Right ventricle myocardium inferior (tissue), 1 donor: ENCODE measurements around the gene LYSMD1. TPM values are rescaled to one million over a fixed set of nuclear protein-coding genes. Genes with fewer than 3 reads are reported as not detected.

ENCODE experiments used
- ATAC-seq: fragments of 200-7000 bp; cut with Tn5 transposase; one replicate; pipeline ENCODE4 v1.9.1; 2020; ENCODE audit warnings: mild to moderate bottlenecking, moderate library complexity
- DNase-seq: peaks from one replicate; pipeline ENCODE4 v3.0.0; 2021; ENCODE audit errors: missing footprints
- intact Hi-C: fragments of 100-400 bp; cut with DNase I; formaldehyde crosslinking; loops from one replicate; pipeline ENCODE4 v1.11.0; 2022
- total RNA-seq: library from RNA; stranded (reverse); fragmentation: NEBNext Ultra II Directional; extraction: Animal tissue kit (Norgen Biotek cat#: 25700); gene quantifications from one replicate; pipeline ENCODE4 v1.2.1, GENCODE V29; 2021
- donor health status: DM: no; HTN: yes; CAD: no; lungs with severe emphysema.

Gene LYSMD1
- total RNA-seq, 1 donor from 2014 or later = 12.3 TPM

- intact Hi-C loops = no loop called here
- DNase-seq = no peak
- ATAC-seq = no peak
Observed at GRCh38 chr1:151187205-151187604, 21.5 kb upstream of the LYSMD1 start.

GRCh38 chr1:151184211-151184610, 18.5 kb upstream of the LYSMD1 start:
- DNase-seq (no peak), ATAC-seq (no peak)
- intact Hi-C loops = no loop called here

DNA sequence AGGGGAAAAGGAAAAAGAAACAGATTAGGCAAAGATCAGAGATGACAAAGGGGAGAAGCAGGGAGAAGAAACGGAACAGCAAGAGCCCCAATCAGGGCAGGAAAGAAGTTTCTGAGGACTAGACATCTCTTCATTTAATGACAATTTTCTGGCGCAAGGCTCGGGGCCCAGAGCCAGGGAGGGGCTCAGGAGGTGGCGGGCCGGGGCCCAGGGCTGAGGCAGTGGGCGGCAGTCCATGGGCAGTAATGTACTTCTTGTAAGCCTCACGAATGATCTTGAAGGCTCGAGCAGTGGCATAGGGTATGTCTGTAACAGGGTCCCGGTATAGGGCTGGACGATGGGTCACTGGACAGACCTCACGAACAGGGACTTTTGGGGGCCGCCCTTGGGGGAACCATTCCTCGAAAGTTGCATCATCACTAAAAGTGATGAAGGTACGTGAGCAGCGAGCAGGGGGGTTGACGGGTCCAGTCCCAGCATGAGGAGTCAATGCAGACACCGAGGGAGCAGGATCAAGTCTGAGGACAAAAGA, 10.9 kb upstream of the LYSMD1 start:
- no peak for ATAC-seq

DNA sequence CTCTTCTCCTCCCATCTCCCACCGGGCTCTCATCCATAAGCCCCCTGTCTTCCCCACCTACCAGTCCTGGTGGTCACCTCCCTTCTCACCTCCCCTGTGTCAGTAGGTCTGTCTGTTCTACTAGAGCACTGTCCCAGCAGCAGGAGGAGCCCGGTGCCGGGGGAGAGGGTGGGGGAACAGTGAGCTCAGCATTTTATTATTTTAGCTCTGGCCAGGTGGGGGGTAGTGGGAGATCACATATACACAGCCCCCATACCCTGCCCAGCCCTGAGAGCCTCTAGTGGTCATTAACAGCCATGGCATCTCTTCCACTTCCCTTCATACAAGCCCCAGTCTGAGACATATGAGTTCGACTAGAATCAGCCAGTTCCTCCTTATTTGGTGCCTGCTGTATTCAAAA, 10.2 kb upstream of the LYSMD1 start, which contains the start of gene TMOD4:
TMOD4 (minus strand) TSS at position 119 of the 400 bp plus-strand sequence. CDS start 1,106 bp downstream, outside the sequence.
- intact Hi-C loops = no loop called here
- DNase-seq = no peak
- peak; percentile 48 for ATAC-seq

More for the DNA sequence above, 10.9 kb upstream of the LYSMD1 start:
- no peak for DNase-seq
- intact Hi-C loops = no loop called here

DNA sequence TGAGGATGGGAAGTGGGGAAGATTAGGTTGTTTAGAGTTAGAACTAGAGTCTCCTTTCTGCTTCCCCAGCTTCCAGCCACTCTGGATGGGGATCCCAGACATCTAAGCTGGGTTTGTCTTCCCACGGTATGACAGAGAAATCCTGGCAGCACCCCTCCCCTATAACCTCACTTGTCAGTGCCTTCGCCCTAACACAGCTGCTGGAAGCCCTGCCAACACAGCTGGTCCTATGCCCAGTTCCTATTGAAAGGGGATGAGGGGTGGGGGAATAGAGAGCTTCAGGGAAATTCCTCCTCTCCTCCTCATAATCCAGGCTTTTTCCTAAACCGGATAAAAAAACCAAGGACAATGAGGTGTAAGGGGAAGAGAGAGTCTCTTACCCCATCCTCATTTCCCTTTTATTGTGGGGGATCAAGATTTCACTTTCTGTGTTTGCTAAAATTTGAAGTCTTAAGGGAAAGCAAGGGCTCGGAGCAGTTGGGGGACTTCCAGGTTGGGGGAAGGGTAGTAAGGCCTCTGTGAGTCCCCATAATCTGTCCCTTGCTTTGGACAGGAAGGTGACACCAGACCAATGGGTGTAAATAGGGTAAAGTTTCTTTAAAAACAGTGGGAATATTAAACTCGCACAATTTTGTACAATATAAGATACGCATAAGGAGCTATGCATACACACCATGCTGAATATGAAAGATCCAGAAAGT, 9.5 kb upstream of the LYSMD1 start:
- intact Hi-C loops = no loop called here
- no peak for DNase-seq
- ATAC-seq = peak; percentile 49

DNA sequence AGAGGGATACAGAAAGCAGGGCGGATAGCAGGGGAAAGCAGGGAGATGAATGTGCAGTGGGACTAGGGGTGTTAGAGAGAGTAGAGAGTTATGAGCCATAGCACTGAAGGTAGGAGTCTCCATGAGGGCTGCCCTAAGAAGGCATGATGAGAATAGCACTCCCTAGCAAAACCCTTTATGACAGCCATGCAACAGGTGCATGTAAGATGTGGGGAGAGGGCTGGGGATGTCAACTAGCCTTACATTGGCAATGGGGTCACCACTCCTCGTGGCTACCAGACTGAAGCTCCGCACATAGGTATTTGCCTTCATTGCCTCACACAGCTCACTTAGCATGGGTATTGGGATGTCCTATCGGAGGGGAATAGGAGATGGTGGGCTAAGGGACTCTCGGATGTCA, 5.5 kb upstream of the LYSMD1 start:
- DNase-seq (no peak), ATAC-seq (no peak)
- intact Hi-C loops = no loop called here

GRCh38 chr1:151167116-151167515, 1.4 kb upstream of the LYSMD1 start:
- no peak for DNase-seq
- no peak for ATAC-seq
- intact Hi-C loops = no loop called here

DNA sequence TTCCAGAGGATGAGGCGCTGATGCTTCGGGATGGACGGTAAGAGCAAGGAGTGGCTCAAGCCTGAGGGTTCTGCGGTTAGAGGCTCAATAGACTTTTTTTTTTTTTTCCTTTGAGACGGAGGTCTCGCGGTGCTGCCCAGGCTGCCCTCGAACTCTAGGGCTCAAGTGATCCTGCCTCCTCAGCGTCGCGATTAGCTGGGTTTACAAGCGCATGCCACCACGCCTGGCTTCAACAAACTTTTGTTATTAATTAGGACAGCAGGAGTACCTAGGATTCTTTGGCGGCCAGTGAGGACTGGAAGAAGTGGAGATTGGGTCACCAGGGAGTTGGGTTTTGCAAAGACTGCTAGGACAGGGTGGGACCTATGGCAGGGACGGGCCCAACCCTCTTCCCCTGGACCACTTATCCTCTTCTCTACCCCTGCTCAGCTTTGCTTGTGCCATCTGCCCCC, 829 bp upstream of the LYSMD1 start:
- ATAC-seq (no peak), DNase-seq (no peak)
- intact Hi-C loops = no loop called here

DNA sequence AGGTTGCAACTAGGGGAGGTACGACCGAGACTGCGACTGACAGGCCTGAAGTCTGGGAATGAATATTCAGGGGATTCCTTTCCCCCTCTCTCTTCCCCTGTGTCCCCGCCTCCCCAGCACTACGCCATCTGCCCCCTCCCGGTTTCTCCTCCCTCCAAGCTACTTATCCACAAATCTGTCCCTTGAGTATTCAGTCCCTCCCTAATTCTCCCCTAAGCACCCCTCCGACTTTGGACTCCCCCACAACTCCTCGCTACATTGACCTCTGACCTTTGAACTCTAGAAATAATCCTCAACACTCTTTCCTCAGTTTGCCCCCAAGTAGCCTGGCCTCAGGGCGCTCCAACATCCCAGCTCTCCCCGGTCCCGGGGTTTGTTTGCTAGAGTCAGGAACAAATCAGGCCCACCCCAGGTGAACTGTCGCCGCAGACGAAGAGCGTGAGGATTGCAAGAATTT, 393 bp downstream of the LYSMD1 start:
- ATAC-seq (peak; percentile 74), DNase-seq (no peak)
- intact Hi-C loops = loop anchor here (1.0 kb wide), 1 partner anchor 19 kb away; the partner anchor contains the start of gene SEMA6C

DNA sequence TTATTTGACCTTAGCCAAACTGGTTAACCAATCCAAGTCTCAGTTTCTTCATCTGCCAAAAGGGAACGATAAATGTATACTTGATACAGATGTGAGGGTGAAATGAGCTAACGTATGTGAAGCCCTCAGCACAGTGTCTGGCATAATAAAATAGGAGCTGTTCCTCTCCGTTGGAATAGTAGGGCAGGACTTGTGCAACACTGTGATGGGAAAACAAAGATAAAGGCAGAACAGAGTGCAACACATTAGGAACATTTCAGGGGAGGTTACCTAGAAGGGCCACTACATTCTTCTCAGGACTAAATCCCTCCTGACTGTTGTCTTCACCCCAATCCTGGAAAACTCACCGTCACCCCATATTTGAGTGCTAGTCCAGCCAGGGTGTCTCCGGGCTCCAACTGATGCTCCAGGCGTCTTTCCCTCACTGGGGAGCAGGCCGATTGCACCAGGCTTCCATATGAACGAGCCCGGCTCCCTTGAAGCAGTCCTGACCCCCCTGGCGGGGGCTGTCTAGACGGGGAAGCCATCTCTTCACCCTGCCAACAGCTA, 896 bp downstream of the LYSMD1 start:
- ATAC-seq = peak; percentile 27
- intact Hi-C loops = loop anchor here (1.0 kb wide), 1 partner anchor 19 kb away; the partner anchor contains the start of gene SEMA6C
- DNase-seq = peak; percentile 71

DNA sequence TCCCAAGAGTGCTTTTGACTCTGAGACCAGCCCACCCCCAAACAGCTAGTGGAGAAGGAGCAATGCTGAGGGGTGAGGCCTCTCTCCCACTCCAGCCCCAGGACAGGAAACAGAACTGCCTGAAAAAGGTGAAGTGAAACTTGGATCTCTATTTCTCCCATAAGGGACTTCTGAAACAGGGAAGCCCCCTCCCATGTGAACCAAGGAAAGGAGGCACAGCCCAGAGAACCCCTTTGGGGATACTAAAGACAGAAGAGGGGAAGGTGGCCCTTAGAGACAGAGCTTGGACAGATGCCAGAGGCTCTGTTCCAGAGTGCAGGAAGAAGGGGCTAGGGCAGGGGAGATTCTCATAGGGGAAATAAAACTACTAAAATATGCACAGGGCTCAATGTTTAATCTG, 6.3 kb downstream of the LYSMD1 start:
- DNase-seq (no peak), ATAC-seq (no peak)
- intact Hi-C loops = no loop called here

DNA sequence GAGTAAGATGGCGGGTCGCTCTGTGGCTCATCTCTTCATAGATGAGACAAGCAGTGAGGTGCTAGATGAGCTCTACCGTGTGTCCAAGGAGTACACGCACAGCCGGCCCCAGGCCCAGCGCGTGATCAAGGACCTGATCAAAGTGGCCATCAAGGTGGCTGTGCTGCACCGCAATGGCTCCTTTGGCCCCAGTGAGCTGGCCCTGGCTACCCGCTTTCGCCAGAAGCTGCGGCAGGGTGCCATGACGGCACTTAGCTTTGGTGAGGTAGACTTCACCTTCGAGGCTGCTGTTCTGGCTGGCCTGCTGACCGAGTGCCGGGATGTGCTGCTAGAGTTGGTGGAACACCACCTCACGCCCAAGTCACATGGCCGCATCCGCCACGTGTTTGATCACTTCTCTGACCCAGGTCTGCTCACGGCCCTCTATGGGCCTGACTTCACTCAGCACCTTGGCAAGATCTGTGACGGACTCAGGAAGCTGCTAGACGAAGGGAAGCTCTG, 6.9 kb downstream of the LYSMD1 start:
- DNase-seq (no peak), ATAC-seq (no peak)
- intact Hi-C loops = no loop called here

DNA sequence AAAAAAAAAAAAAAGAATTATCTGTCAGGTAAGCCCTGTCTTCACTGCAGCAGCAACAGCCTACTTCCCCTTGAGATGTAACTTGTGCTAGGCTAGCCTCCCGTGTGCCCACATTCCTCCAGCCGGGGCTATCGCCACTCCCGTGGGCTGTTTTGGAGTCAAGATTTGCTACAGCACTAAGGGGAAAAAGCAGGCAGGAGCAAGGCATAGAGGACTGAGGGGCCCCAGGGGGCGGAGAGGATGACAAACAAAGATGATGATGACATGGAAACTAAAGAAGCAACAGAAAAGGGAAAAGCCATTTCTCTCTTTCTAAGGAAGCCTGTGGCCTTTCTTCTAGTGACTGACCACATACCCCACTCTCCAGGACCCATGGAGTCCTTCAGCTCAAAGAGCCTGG, 7.4 kb downstream of the LYSMD1 start:
- ATAC-seq = no peak

DNA sequence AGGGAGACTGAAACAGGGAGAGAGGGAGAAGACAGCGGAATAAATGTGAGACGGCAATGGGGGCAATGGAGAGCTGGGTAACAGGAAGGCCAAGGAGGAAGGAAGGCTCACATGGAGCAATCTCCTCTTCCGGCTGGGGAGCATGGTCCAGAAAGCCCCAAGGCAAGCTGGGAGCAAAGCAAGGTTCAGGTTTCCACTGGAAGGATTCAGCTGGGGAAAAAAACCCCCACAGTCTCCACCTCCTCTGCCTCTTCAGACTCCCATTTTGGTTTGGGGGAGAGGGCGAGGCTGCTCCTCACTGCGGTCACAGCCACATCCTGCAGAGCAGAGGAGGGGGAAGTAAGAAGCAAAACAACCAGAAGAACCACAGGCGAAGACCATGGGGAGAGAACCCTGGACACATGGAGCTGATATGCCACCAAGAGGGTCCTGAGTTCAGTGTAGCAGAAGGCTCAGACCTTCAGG, 8.6 kb downstream of the LYSMD1 start:
- DNase-seq (no peak), ATAC-seq (peak; percentile 49)
- intact Hi-C loops = loop anchor here (2.0 kb wide), 1 partner anchor 56 kb away; no protein-coding TSS in a partner anchor

More for the DNA sequence above, 7.4 kb downstream of the LYSMD1 start:
- intact Hi-C loops = no loop called here
- no peak for DNase-seq

DNA sequence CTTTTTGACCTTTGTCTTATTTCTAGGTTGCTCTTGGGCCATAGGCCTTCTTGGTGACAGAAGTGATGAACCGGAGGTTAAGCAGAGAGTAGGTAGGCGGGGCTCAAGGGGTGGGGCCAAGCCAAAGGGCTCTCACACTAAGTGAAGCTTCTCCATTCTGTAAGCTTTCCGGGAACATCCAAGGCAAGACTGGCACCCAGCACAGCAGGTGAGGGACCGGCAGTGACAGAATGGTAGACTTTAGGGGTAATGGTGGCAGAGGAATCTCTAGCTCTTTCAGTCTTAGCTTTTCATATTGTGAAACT, 9.2 kb downstream of the LYSMD1 start, which contains the start of gene TNFAIP8L2:
TNFAIP8L2 (plus strand) TSS at position 135 of the 305 bp plus-strand sequence. CDS start 2,049 bp downstream, outside the sequence.
- DNase-seq (peak; percentile 85), ATAC-seq (peak; percentile 70)
- intact Hi-C loops = loop anchor here (2.0 kb wide), 1 partner anchor 56 kb away; no protein-coding TSS in a partner anchor

- DNase-seq (no peak), ATAC-seq (no peak)
- intact Hi-C loops = loop anchor here (5.0 to 10.0 kb wide), 2 partner anchors 125 to 273 kb away; partner anchors contain the start of gene ARNT
Observed at GRCh38 chr1:151147665-151148064, 18.0 kb downstream of the LYSMD1 start.

- ATAC-seq (no peak), DNase-seq (no peak)
- intact Hi-C loops = loop anchor here (5.0 to 10.0 kb wide), 2 partner anchors 125 to 272 kb away; partner anchors contain the start of gene ARNT
Observed at GRCh38 chr1:151147132-151147503, 18.6 kb downstream of the LYSMD1 start.

GRCh38 chr1:151146412-151147131, 19.1 kb downstream of the LYSMD1 start, which contains the start of gene SEMA6C:
Gene SEMA6C (minus strand): TSS chr1:151146631. CDS start chr1:151142621, 4,010 bp downstream.
- intact Hi-C loops = loop anchor here (1.0 to 10.0 kb wide), 3 partner anchors 19 to 272 kb away; partner anchors contain the start of genes ARNT and LYSMD1
- peak; percentile 97 for ATAC-seq

DNA sequence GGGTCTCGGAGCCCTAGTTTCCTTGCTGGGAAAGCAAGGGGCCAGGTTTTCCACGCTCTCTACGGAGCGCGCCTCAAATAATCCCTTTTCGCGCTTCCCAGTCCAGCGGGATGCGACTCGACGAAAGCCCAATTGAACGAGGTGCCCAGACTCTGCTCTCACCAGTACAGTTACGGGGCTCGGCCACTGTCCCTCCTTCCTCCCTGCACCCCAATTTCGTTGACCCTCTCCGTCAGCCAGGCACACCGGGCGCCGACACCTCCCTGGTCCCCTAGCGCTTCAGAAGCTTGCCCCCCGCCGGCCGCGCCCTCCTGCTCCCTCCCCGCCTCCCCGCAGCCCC, 19.7 kb downstream of the LYSMD1 start:
- no peak for DNase-seq
- intact Hi-C loops = loop anchor here (1.0 to 10.0 kb wide), 3 partner anchors 19 to 271 kb away; partner anchors contain the start of genes ARNT and LYSMD1
- ATAC-seq = peak; percentile 0

More at GRCh38 chr1:151146412-151147131, 19.1 kb downstream of the LYSMD1 start, which contains the start of gene SEMA6C:
- DNase-seq = peak; percentile 98
